ENCODE results near the gene HGF. TPM values are rescaled to one million over a fixed set of nuclear protein-coding genes. Genes with fewer than 3 reads are reported as not detected.

Gene HGF
- total and polyA plus RNA-seq, 10 of the 15 experiments (the other 5 are each of a cell fraction or from before 2014, with no cell fraction given): 0.10 to 1.7 (median 0.99) TPM

DNA sequence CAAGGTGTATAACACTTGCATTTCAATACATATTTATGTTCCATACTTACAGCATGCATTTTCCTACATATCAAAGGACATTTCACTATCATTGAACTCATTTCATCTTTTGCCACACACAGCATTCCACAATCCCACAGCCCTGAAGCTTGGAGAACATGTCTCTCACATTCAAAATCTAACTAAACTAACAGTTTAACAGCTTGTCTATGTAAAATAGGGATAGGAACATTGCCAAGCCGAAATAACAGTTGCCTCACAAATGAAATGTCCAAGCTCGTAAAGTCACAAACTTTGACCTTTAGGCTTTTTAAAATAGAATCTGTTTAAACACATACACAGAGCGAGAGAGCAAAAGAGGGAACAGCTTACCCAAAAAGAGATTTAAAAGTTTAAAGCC is 65.3 kb downstream of the HGF start:
- RAD21 ChIA-PET (ENCODE audit: unreplicated experiment): interaction anchor here (1.0 to 1.1 kb wide), 2 partner anchors 11 to 20 kb away, joined by 3 to 5 read pairs; no protein-coding TSS in a partner anchor
- FAIRE-seq (no peak), ATAC-seq (no peak), DNase-seq (ENCODE audit: low read depth, low spot score) (no peak)
- Histone ChIP-seq H2AFZ (ENCODE audit: control insufficient read depth, low read depth, low read length) (no peak overlapping the region), H3K36me3 (ENCODE audit: control insufficient read depth in 2 of 2, insufficient read depth in 2 of 2, low read length in 1 of 2) (no peaks in the 10 kb centered on the region), H3K79me2 (ENCODE audit: control insufficient read depth, insufficient read depth, low read length) (no peaks in the 10 kb centered on the region), H3K9me3 (replicated peaks; ENCODE audit: control insufficient read depth, insufficient read depth, low read length) (no peaks in the 10 kb centered on the region), H3K9ac (ENCODE audit: control insufficient read depth, insufficient read depth, low read length) (no peak overlapping the region), H3K27ac (ENCODE audit: control insufficient read depth, insufficient read depth) (no peak overlapping the region), H4K20me1 (ENCODE audit: control insufficient read depth, insufficient read depth) (no peaks in the 10 kb centered on the region), H3K4me3 (no peak overlapping the region), H3K27me3 (replicated peaks in 1 of 2; ENCODE audit: control insufficient read depth in 2 of 2, insufficient read depth in 2 of 2, low read length in 1 of 2) (no peaks in the 10 kb centered on the region), H3K4me1 (ENCODE audit: control insufficient read depth, insufficient read depth, low read length) (no peaks in the 10 kb centered on the region), H3K4me2 (ENCODE audit: control insufficient read depth, insufficient read depth) (no peak overlapping the region)
- in situ Hi-C loops (cut with MboI) (loop anchor here (25.0 kb wide), 1 partner anchor 192 kb away; no protein-coding TSS in a partner anchor), intact Hi-C loops (cut with micrococcal nuclease; ENCODE audit: unreplicated experiment) (no loop called here)
- BruUV-seq (replicated peaks): no TSS peak
- TF ChIP-seq, protein P1, sequence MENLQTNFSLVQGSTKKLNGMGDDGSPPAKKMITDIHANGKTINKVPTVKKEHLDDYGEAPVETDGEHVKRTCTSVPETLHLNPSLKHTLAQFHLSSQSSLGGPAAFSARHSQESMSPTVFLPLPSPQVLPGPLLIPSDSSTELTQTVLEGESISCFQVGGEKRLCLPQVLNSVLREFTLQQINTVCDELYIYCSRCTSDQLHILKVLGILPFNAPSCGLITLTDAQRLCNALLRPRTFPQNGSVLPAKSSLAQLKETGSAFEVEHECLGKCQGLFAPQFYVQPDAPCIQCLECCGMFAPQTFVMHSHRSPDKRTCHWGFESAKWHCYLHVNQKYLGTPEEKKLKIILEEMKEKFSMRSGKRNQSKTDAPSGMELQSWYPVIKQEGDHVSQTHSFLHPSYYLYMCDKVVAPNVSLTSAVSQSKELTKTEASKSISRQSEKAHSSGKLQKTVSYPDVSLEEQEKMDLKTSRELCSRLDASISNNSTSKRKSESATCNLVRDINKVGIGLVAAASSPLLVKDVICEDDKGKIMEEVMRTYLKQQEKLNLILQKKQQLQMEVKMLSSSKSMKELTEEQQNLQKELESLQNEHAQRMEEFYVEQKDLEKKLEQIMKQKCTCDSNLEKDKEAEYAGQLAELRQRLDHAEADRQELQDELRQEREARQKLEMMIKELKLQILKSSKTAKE (IDR thresholded peaks at IDR 0.05; ENCODE audit: low read depth, poor library complexity, severe bottlenecking): no peak
- CTCF ChIA-PET: interaction anchor here (0.9 to 1.2 kb wide), 3 partner anchors 11 to 80 kb away, joined by 3 to 5 read pairs (median 3); no protein-coding TSS in a partner anchor
- 0% methylated on average over 3 of the region's 3 CpGs for WGBS (ENCODE audit: insufficient coverage, insufficient replicate concordance, low lambda C conversion rate, missing lambda C conversion rate)
- POLR2A ChIA-PET: no interaction called here
- SMC1A ChIA-PET (ENCODE audit: uncharacterized antibody, unreplicated experiment): interaction anchor here (1.0 to 2.6 kb wide), 8 partner anchors 9 to 135 kb away, joined by 3 to 20 read pairs (median 4); partner anchors contain the start of gene HGF

DNA sequence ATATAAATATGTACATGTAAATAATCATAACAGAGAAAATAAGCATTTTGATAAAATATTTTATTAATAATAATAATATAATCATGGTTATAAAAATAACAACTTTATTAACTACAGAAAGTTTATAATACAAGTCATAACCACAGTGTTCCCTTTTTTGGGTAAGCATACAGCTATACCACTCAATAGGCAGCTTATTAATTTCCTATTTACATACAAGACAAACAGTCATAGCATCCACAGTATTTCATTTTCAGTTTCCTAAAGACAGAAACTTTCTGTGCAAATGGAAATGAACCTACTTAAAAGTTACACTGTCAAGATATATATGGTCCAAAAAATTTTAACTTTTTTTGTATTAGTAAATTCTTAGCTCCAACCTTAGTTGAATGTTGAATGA is 70.9 kb downstream of the HGF start:
- DNase-seq (ENCODE audit: low read depth, low spot score) (no peak), ATAC-seq (peak; percentile 57), FAIRE-seq (no peak)
- H3K9ac ChIP-seq (ENCODE audit: control insufficient read depth, insufficient read depth, low read length): no peak overlapping the region
- no peak overlapping the region for H3K4me3 ChIP-seq
- no peak overlapping the region for H3K27ac ChIP-seq (ENCODE audit: control insufficient read depth, insufficient read depth)
- intact Hi-C loops (cut with micrococcal nuclease; ENCODE audit: unreplicated experiment) (no loop called here), in situ Hi-C loops (cut with MboI) (no loop called here)
- H3K9me3 ChIP-seq (replicated peaks; ENCODE audit: control insufficient read depth, insufficient read depth, low read length): no peaks in the 10 kb centered on the region
- H2AFZ ChIP-seq (ENCODE audit: control insufficient read depth, low read depth, low read length): no peak overlapping the region
- H3K4me2 ChIP-seq (ENCODE audit: control insufficient read depth, insufficient read depth): no peak overlapping the region
- BruUV-seq (replicated peaks): no TSS peak
- RAD21 ChIA-PET (ENCODE audit: unreplicated experiment): interaction anchor here (0.9 kb wide), 1 partner anchor 100 kb away, joined by 3 read pairs; no protein-coding TSS in a partner anchor
- no peaks in the 10 kb centered on the region for H3K27me3 ChIP-seq (replicated peaks in 1 of 2; ENCODE audit: control insufficient read depth in 2 of 2, insufficient read depth in 2 of 2, low read length in 1 of 2)
- no peaks in the 10 kb centered on the region for H4K20me1 ChIP-seq (ENCODE audit: control insufficient read depth, insufficient read depth)
- SMC1A ChIA-PET (ENCODE audit: uncharacterized antibody, unreplicated experiment): no interaction called here
- no peaks in the 10 kb centered on the region for H3K36me3 ChIP-seq (ENCODE audit: control insufficient read depth in 2 of 2, insufficient read depth in 2 of 2, low read length in 1 of 2)
- H3K79me2 ChIP-seq (ENCODE audit: control insufficient read depth, insufficient read depth, low read length): no peaks in the 10 kb centered on the region
- CTCF ChIA-PET: interaction anchor here (1.0 kb wide), 1 partner anchor 18 kb away, joined by 3 read pairs; no protein-coding TSS in a partner anchor
- H3K4me1 ChIP-seq (ENCODE audit: control insufficient read depth, insufficient read depth, low read length): no peaks in the 10 kb centered on the region
- POLR2A ChIA-PET: no interaction called here
- TF ChIP-seq ESRRA (IDR thresholded peaks at IDR 0.05; ENCODE audit: low read length) (no peak), WRNIP1 (IDR thresholded peaks at IDR 0.05; ENCODE audit: borderline replicate concordance, low read depth, low read length) (no peak), MEF2A (IDR thresholded peaks at IDR 0.05; ENCODE audit: insufficient read depth, low read depth, low read length) (no peak)
- TF ChIP-seq, protein P2, sequence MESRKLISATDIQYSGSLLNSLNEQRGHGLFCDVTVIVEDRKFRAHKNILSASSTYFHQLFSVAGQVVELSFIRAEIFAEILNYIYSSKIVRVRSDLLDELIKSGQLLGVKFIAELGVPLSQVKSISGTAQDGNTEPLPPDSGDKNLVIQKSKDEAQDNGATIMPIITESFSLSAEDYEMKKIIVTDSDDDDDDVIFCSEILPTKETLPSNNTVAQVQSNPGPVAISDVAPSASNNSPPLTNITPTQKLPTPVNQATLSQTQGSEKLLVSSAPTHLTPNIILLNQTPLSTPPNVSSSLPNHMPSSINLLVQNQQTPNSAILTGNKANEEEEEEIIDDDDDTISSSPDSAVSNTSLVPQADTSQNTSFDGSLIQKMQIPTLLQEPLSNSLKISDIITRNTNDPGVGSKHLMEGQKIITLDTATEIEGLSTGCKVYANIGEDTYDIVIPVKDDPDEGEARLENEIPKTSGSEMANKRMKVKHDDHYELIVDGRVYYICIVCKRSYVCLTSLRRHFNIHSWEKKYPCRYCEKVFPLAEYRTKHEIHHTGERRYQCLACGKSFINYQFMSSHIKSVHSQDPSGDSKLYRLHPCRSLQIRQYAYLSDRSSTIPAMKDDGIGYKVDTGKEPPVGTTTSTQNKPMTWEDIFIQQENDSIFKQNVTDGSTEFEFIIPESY (IDR thresholded peaks at IDR 0.05): no peak
- TF ChIP-seq, protein P3, sequence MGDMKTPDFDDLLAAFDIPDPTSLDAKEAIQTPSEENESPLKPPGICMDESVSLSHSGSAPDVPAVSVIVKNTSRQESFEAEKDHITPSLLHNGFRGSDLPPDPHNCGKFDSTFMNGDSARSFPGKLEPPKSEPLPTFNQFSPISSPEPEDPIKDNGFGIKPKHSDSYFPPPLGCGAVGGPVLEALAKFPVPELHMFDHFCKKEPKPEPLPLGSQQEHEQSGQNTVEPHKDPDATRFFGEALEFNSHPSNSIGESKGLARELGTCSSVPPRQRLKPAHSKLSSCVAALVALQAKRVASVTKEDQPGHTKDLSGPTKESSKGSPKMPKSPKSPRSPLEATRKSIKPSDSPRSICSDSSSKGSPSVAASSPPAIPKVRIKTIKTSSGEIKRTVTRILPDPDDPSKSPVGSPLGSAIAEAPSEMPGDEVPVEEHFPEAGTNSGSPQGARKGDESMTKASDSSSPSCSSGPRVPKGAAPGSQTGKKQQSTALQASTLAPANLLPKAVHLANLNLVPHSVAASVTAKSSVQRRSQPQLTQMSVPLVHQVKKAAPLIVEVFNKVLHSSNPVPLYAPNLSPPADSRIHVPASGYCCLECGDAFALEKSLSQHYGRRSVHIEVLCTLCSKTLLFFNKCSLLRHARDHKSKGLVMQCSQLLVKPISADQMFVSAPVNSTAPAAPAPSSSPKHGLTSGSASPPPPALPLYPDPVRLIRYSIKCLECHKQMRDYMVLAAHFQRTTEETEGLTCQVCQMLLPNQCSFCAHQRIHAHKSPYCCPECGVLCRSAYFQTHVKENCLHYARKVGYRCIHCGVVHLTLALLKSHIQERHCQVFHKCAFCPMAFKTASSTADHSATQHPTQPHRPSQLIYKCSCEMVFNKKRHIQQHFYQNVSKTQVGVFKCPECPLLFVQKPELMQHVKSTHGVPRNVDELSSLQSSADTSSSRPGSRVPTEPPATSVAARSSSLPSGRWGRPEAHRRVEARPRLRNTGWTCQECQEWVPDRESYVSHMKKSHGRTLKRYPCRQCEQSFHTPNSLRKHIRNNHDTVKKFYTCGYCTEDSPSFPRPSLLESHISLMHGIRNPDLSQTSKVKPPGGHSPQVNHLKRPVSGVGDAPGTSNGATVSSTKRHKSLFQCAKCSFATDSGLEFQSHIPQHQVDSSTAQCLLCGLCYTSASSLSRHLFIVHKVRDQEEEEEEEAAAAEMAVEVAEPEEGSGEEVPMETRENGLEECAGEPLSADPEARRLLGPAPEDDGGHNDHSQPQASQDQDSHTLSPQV (IDR thresholded peaks at IDR 0.05): no peak

Measured in GM12878 (cell line).